Right atrium auricular region (tissue), 2 donors: Measurements from ENCODE around the gene CCR5AS.
A peak's percentile ranks its signal among the peaks of the same experiment; 100 is the strongest.

Experiments used
- DNase-seq: peaks from one replicate; pipeline ENCODE4 v3.0.0-alpha.2; 2019; ENCODE audit warnings: low spot score
- H3K27ac ChIP-seq, 2 donors: fragments of 200-600 bp; sonication (generic); 1 replicate in 1 of 2; 2 replicates in 1 of 2; pipeline ENCODE4 v1.5.1; 2016 to 2019
- H3K27me3 ChIP-seq, 2 donors: fragments of 200-600 bp; sonication (generic); one replicate each; pipeline versions ENCODE4 v1.5.1 to v1.6.0; 2017 to 2019
- H3K36me3 ChIP-seq: fragments of 200-600 bp; sonication (generic); one replicate; pipeline ENCODE4 v1.5.1; 2016
- H3K4me1 ChIP-seq, 2 donors: fragments of 200-600 bp; sonication (generic); one replicate each; pipeline versions ENCODE4 v1.5.1 to v1.6.0; 2017 to 2019
- H3K4me3 ChIP-seq, 2 donors: fragments of 200-600 bp; sonication (generic); 1 replicate in 1 of 2; 2 replicates in 1 of 2; pipeline ENCODE4 v1.5.1; 2017 to 2019; ENCODE audit warnings: mild to moderate bottlenecking in 1 of 2, moderate library complexity in 1 of 2
- H3K9me3 ChIP-seq, 2 donors: fragments of 200-600 bp; sonication (generic); one replicate each; pipeline ENCODE4 v1.5.1; 2019
- CTCF ChIP-seq, 2 donors: fragments of 200-600 bp; sonication (generic); IDR thresholded peaks; one replicate each; pipeline ENCODE4 v1.5.1; 2019; ENCODE audit warnings: antibody characterized with exemption in 2 of 2

CCR5AS gene

GRCh38 chr3:46406788-46407611, at the start of gene CCR5AS, which contains the start of gene CCRL2:
Gene CCR5AS, minus strand, starts transcription at chr3:46407066.
Gene CCRL2, plus strand, starts transcription at chr3:46407259. Its CDS starts 821 bp downstream, at chr3:46408080.
- peak within 1 kb of the TSS; percentile 9 to 40 for H3K4me3 ChIP-seq
- H3K4me1 ChIP-seq = peaks cover 0 to 39% of the 10 kb centered on the region in 2 donors
- H3K9me3 ChIP-seq = no peaks in the 10 kb centered on the region
- DNase-seq = peak; percentile 80
- TF ChIP-seq CTCF (IDR thresholded peaks at IDR 0.05) = no peak
- no peaks in the 10 kb centered on the region for H3K27me3 ChIP-seq
- peak within 1 kb of the TSS; percentile 71 to 73 for H3K27ac ChIP-seq
- no peaks in the 10 kb centered on the region for H3K36me3 ChIP-seq

- Histone ChIP-seq H3K4me3 (no peak overlapping the region), H3K27ac (no peak overlapping the region), H3K27me3 (no peaks in the 10 kb centered on the region), H3K4me1 (no peaks in the 10 kb centered on the region), H3K36me3 (no peaks in the 10 kb centered on the region), H3K9me3 (no peaks in the 10 kb centered on the region)
- DNase-seq = peak; percentile 43
- TF ChIP-seq CTCF (IDR thresholded peaks at IDR 0.05) = no peak
Measured at GRCh38 chr3:46456118-46456517, 49.3 kb upstream of the CCR5AS start.

GRCh38 chr3:46455231-46456115, 48.6 kb upstream of the CCR5AS start:
- Histone ChIP-seq H3K36me3 (no peaks in the 10 kb centered on the region), H3K9me3 (no peaks in the 10 kb centered on the region), H3K27ac (no peak overlapping the region), H3K4me1 (no peaks in the 10 kb centered on the region), H3K4me3 (no peak overlapping the region), H3K27me3 (no peaks in the 10 kb centered on the region)
- TF ChIP-seq CTCF (IDR thresholded peaks at IDR 0.05) = no peak
- peak; percentile 52 for DNase-seq

- H3K36me3 ChIP-seq = no peaks in the 10 kb centered on the region
- no peak overlapping the region for H3K4me3 ChIP-seq
- TF ChIP-seq CTCF (IDR thresholded peaks at IDR 0.05) = no peak
- no peaks in the 10 kb centered on the region for H3K4me1 ChIP-seq
- no peak overlapping the region for H3K27ac ChIP-seq
- no peaks in the 10 kb centered on the region for H3K9me3 ChIP-seq
- no peaks in the 10 kb centered on the region for H3K27me3 ChIP-seq
- DNase-seq = peak; percentile 49
Measured at GRCh38 chr3:46454606-46455005, 47.7 kb upstream of the CCR5AS start.

- H3K4me1 ChIP-seq = no peaks in the 10 kb centered on the region
- H3K9me3 ChIP-seq = no peaks in the 10 kb centered on the region
- DNase-seq = no peak
- no peaks in the 10 kb centered on the region for H3K36me3 ChIP-seq
- H3K27ac ChIP-seq = no peak overlapping the region
- no peak overlapping the region for H3K4me3 ChIP-seq
- no peaks in the 10 kb centered on the region for H3K27me3 ChIP-seq
- no peak for TF ChIP-seq CTCF (IDR thresholded peaks at IDR 0.05)
Measured at GRCh38 chr3:46454209-46454595, 47.3 kb upstream of the CCR5AS start.
